HepG2 (cell line): ENCODE measurements around the gene TSEN34. TPM values are rescaled to one million over a fixed set of nuclear protein-coding genes. Genes with fewer than 3 reads are reported as not detected.
A peak's percentile ranks its signal among the peaks of the same experiment; 100 is the strongest.

Experiments used
- PAX8 ChIP-seq: sonication (generic); formaldehyde crosslinking; IDR thresholded peaks from 2 replicates; pipeline ENCODE4 v1.8.0; 2022; ENCODE audit warnings: mild to moderate bottlenecking, missing genetic modification reagents, borderline replicate concordance
- POLR2A ChIP-seq, 2 experiments: IDR thresholded peaks; 2 replicates each; pipeline ENCODE4 v1.6.1; 2011; ENCODE audit warnings: low read depth in 2 of 2, low read length in 2 of 2, mild to moderate bottlenecking in 1 of 2, moderate library complexity in 1 of 2; ENCODE audit not compliant: insufficient read depth in 1 of 2
- TCF12 ChIP-seq, 2 experiments: fragments of 450-650 bp in 1 of 2; sonication (generic) in 1 of 2; formaldehyde crosslinking in 1 of 2; IDR thresholded peaks; 2 replicates each; pipeline versions ENCODE4 v1.6.1 to v1.8.0; 2017 to 2022; ENCODE audit warnings: antibody characterized with exemption in 1 of 2, mild to moderate bottlenecking in 1 of 2, missing genetic modification reagents in 1 of 2, moderate library complexity in 1 of 2
- ZBTB42 ChIP-seq: sonication (generic); formaldehyde crosslinking; IDR thresholded peaks from 2 replicates; pipeline ENCODE4 v1.5.0; 2020; ENCODE audit warnings: mild to moderate bottlenecking, missing genetic modification reagents
- ZNF180 ChIP-seq: sonication (generic); formaldehyde crosslinking; IDR thresholded peaks from 2 replicates; pipeline ENCODE4 v1.4.0; 2020; ENCODE audit warnings: low read depth, missing genetic modification reagents, borderline replicate concordance
- ZNF282 ChIP-seq: fragments of 450-650 bp; IDR thresholded peaks from 2 replicates; pipeline ENCODE4 v1.6.1; 2018; ENCODE audit not compliant: partially characterized antibody
- ZNF709 ChIP-seq: sonication (generic); formaldehyde crosslinking; IDR thresholded peaks from 2 replicates; pipeline ENCODE4 v1.5.0; 2020; ENCODE audit warnings: mild to moderate bottlenecking, missing genetic modification reagents
- ZUFSP ChIP-seq: sonication (generic); formaldehyde crosslinking; IDR thresholded peaks from 2 replicates; pipeline ENCODE4 v1.9.0; 2021; ENCODE audit warnings: missing genetic modification reagents, mild to moderate bottlenecking, borderline replicate concordance
- polyA plus RNA-seq, 8 experiments: library from polyadenylated mRNA; depleted of rRNA in 3 of 8; stranded (reverse) in 7 of 8; unstranded in 1 of 8; fragments of >200 nt; fragmentation: Illumina TruSeq in 4 of 8; extraction: Trizol in 4 of 8; gene quantifications; 2 replicates each; pipeline versions ENCODE4 v1.2.1 to v1.2.3, GENCODE V29; 2011 to 2016; ENCODE audit warnings: low read depth in 4 of 8, missing spikeins in 1 of 8, mixed read lengths in 1 of 8; ENCODE audit not compliant: insufficient read depth in 1 of 8
- total RNA-seq, 5 experiments: library from RNA; depleted of rRNA; stranded (reverse); fragments of >200 nt; fragmentation: Illumina TruSeq; extraction: Trizol; gene quantifications; 2 replicates each; pipeline ENCODE4 v1.2.3, GENCODE V29; 2016; ENCODE audit warnings: low read depth in 1 of 5
- TF ChIP-seq, protein P1 (sequence below): sonication (generic); formaldehyde crosslinking; IDR thresholded peaks from 2 replicates; pipeline ENCODE4 v1.5.0; 2020; ENCODE audit warnings: missing genetic modification reagents

TSEN34 gene
- total and polyA plus RNA-seq, 2 of the 13 experiments (the other 11 are each of a cell fraction or from before 2014, with no cell fraction given): 55.1 to 65.4 TPM

- TF ChIP-seq POLR2A (IDR thresholded peaks at IDR 0.05; ENCODE audit: insufficient read depth in 1 of 2, low read depth in 2 of 2, low read length in 2 of 2): peak in 1 of 2 experiments; percentile 25; a peak in 1 of 4 replicates
- no peak for TF ChIP-seq ZNF709 (CRISPR knock-in tag)
- no peak for TF ChIP-seq ZBTB42 (CRISPR knock-in tag)
- TF ChIP-seq PAX8: no peak
- TF ChIP-seq ZNF180 (CRISPR knock-in tag): no peak
- TF ChIP-seq TCF12 (IDR thresholded peaks at IDR 0.05): no peak
- no peak for TF ChIP-seq TCF12 (CRISPR knock-in tag; IDR thresholded peaks at IDR 0.05)
- TF ChIP-seq, protein P1, sequence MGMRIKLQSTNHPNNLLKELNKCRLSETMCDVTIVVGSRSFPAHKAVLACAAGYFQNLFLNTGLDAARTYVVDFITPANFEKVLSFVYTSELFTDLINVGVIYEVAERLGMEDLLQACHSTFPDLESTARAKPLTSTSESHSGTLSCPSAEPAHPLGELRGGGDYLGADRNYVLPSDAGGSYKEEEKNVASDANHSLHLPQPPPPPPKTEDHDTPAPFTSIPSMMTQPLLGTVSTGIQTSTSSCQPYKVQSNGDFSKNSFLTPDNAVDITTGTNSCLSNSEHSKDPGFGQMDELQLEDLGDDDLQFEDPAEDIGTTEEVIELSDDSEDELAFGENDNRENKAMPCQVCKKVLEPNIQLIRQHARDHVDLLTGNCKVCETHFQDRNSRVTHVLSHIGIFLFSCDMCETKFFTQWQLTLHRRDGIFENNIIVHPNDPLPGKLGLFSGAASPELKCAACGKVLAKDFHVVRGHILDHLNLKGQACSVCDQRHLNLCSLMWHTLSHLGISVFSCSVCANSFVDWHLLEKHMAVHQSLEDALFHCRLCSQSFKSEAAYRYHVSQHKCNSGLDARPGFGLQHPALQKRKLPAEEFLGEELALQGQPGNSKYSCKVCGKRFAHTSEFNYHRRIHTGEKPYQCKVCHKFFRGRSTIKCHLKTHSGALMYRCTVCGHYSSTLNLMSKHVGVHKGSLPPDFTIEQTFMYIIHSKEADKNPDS (CRISPR knock-in tag): 0 out of 2 replicates have a peak, but pooled peaks have one; percentile 36
- TF ChIP-seq ZNF282: no peak
- no peak for TF ChIP-seq ZUFSP (CRISPR knock-in tag)
Observed at GRCh38 chr19:54206030-54206830, 15.1 kb downstream of the TSEN34 start (continued).
